ENCODE data around the gene FOXF1.

Gene FOXF1

DNA sequence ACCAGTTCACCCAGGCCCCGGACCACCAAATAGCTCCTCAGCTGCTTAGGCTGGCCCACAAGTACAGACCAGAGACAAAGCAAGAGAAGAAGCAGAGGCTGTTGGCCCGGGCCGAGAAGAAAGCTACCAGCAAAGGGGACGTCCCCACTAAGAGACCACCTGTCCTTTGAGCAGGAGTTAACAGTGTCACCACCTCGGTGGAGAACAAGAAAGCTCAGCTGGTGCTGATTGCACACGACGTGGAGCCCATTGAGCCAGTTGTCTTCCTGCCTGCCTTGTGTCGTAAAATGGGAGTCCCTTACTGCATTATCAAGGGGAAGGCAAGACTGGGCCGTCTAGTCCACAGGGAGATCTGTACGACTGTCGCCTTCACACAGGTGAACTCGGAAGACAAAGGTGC lies 15.4 kb downstream of the FOXF1 start:
- Histone ChIP-seq H3K9me2 (replicated peaks; ENCODE audit: insufficient read depth, low read length) (no peaks in the 10 kb centered on the region), H3K9ac (ENCODE audit: low read length) (no peak overlapping the region), H3K27me3 (replicated peaks; ENCODE audit: insufficient read depth, low read length) (peaks cover 27% of the 10 kb centered on the region), H3K79me2 (ENCODE audit: low read length) (no peaks in the 10 kb centered on the region), H3K9me3 (replicated peaks; ENCODE audit: insufficient read depth, low read length) (no peaks in the 10 kb centered on the region), H3F3A (ENCODE audit: insufficient read depth, low read length) (no peaks in the 10 kb centered on the region), H3K4me2 (ENCODE audit: low read depth, low read length) (no peak overlapping the region), H3K27ac (ENCODE audit: low read length) (no peak overlapping the region), H2AFZ (ENCODE audit: low read length) (no peak overlapping the region), H3K4me1 (ENCODE audit: low read length) (no peaks in the 10 kb centered on the region), H3K36me3 (replicated peaks; ENCODE audit: insufficient read depth, low read length) (no peaks in the 10 kb centered on the region), H4K20me1 (ENCODE audit: insufficient read depth, low read length) (no peaks in the 10 kb centered on the region), H3K4me3 (ENCODE audit: low read length) (no peak overlapping the region)
- DNase-seq: no peak
- TF ChIP-seq EZH2phosphoT487 (IDR thresholded peaks at IDR 0.05; ENCODE audit: low read length) (no peak), EZH2 (optimal IDR thresholded peaks at IDR 0.05; ENCODE audit: low read depth, low read length) (no peak)
- TF ChIP-seq, protein P1, sequence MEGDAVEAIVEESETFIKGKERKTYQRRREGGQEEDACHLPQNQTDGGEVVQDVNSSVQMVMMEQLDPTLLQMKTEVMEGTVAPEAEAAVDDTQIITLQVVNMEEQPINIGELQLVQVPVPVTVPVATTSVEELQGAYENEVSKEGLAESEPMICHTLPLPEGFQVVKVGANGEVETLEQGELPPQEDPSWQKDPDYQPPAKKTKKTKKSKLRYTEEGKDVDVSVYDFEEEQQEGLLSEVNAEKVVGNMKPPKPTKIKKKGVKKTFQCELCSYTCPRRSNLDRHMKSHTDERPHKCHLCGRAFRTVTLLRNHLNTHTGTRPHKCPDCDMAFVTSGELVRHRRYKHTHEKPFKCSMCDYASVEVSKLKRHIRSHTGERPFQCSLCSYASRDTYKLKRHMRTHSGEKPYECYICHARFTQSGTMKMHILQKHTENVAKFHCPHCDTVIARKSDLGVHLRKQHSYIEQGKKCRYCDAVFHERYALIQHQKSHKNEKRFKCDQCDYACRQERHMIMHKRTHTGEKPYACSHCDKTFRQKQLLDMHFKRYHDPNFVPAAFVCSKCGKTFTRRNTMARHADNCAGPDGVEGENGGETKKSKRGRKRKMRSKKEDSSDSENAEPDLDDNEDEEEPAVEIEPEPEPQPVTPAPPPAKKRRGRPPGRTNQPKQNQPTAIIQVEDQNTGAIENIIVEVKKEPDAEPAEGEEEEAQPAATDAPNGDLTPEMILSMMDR (IDR thresholded peaks at IDR 0.05; ENCODE audit: low read length): no peak

- TF ChIP-seq, protein P1 (IDR thresholded peaks at IDR 0.05; ENCODE audit: low read length): no peak
- TF ChIP-seq EZH2 (optimal IDR thresholded peaks at IDR 0.05; ENCODE audit: low read depth, low read length) (no peak), EZH2phosphoT487 (IDR thresholded peaks at IDR 0.05; ENCODE audit: low read length) (no peak)
- Histone ChIP-seq H3K79me2 (ENCODE audit: low read length) (no peaks in the 10 kb centered on the region), H3K9me3 (replicated peaks; ENCODE audit: insufficient read depth, low read length) (no peaks in the 10 kb centered on the region), H3K4me2 (ENCODE audit: low read depth, low read length) (no peak overlapping the region), H3K27ac (ENCODE audit: low read length) (no peak overlapping the region), H3K36me3 (replicated peaks; ENCODE audit: insufficient read depth, low read length) (no peaks in the 10 kb centered on the region), H4K20me1 (ENCODE audit: insufficient read depth, low read length) (no peaks in the 10 kb centered on the region), H2AFZ (ENCODE audit: low read length) (no peak overlapping the region), H3F3A (ENCODE audit: insufficient read depth, low read length) (no peaks in the 10 kb centered on the region), H3K9me2 (replicated peaks; ENCODE audit: insufficient read depth, low read length) (no peaks in the 10 kb centered on the region), H3K4me1 (ENCODE audit: low read length) (no peaks in the 10 kb centered on the region), H3K27me3 (replicated peaks; ENCODE audit: insufficient read depth, low read length) (peaks cover 17% of the 10 kb centered on the region), H3K4me3 (ENCODE audit: low read length) (no peak overlapping the region), H3K9ac (ENCODE audit: low read length) (no peak overlapping the region)
- DNase-seq: no peak
Observed at GRCh38 chr16:86527366-86527765, 17.0 kb downstream of the FOXF1 start.

DNA sequence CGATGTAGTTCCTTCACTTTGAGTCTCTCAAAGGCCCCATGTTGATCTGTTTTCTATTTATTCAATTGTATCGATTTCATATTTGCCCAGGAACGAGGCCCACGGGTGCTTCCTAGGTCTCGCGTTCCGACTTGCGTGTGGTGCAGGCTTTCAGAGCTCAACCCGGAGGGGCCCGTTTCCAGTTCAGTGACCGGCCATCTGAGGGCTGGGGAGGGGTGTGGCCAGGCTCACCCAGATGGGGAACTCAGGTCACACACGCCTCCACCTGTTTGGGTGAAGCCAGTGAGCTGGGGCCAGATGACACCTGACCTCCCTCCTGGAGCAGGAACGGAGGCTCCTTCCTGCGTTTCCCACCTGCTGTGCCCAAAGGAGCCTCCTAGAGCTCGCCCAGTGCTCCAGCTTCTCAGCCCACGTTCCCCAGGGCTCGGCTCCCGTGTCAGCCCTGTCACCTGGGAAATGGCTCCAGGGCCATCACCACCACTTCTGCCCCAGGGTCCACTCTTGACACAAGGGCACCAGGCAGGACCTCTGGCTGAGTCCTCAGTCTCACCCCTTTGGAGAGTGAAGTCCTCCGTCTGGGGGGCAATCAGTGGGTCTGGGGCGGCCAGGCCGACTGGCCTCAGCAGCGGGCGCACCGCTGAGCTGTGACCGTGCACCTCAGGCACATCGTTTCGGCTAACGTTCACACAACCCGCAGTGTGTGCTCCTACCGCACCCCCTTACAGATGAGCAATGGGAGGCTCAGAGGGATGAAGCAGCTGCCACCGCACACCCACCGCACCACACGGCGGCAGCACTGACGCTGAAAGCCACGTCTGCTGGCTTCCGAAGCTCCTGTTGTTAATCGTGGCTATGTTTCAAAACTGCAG lies 18.0 kb downstream of the FOXF1 start:
- H3K4me2 ChIP-seq (ENCODE audit: low read depth, low read length): no peak overlapping the region
- no peak overlapping the region for H2AFZ ChIP-seq (ENCODE audit: low read length)
- no peaks in the 10 kb centered on the region for H3K9me3 ChIP-seq (replicated peaks; ENCODE audit: insufficient read depth, low read length)

More for the DNA sequence above, 18.0 kb downstream of the FOXF1 start:
- Histone ChIP-seq H3K9ac (ENCODE audit: low read length) (no peak overlapping the region), H3K9me2 (replicated peaks; ENCODE audit: insufficient read depth, low read length) (no peaks in the 10 kb centered on the region), H3K4me1 (ENCODE audit: low read length) (no peaks in the 10 kb centered on the region), H3K36me3 (replicated peaks; ENCODE audit: insufficient read depth, low read length) (no peaks in the 10 kb centered on the region), H4K20me1 (ENCODE audit: insufficient read depth, low read length) (no peaks in the 10 kb centered on the region), H3K79me2 (ENCODE audit: low read length) (no peaks in the 10 kb centered on the region), H3K27me3 (replicated peaks; ENCODE audit: insufficient read depth, low read length) (peaks cover 8% of the 10 kb centered on the region; the same call in 1 of the 2 replicates), H3K27ac (ENCODE audit: low read length) (no peak overlapping the region), H3F3A (ENCODE audit: insufficient read depth, low read length) (no peaks in the 10 kb centered on the region), H3K4me3 (ENCODE audit: low read length) (no peak overlapping the region)
- TF ChIP-seq, protein P1 (IDR thresholded peaks at IDR 0.05; ENCODE audit: low read length): no peak
- TF ChIP-seq EZH2 (optimal IDR thresholded peaks at IDR 0.05; ENCODE audit: low read depth, low read length) (no peak), EZH2phosphoT487 (IDR thresholded peaks at IDR 0.05; ENCODE audit: low read length) (no peak)
- DNase-seq: no peak

Measured in MM.1S (cell line).